ENCODE data around the gene ALDH3B2. TPM values are rescaled to one million over a fixed set of nuclear protein-coding genes. Genes with fewer than 3 reads are reported as not detected.

The ALDH3B2 gene
- total and polyA plus RNA-seq, 2 of the 8 experiments (the other 6 are each of a cell fraction or from before 2014, with no cell fraction given), result not detected

DNA sequence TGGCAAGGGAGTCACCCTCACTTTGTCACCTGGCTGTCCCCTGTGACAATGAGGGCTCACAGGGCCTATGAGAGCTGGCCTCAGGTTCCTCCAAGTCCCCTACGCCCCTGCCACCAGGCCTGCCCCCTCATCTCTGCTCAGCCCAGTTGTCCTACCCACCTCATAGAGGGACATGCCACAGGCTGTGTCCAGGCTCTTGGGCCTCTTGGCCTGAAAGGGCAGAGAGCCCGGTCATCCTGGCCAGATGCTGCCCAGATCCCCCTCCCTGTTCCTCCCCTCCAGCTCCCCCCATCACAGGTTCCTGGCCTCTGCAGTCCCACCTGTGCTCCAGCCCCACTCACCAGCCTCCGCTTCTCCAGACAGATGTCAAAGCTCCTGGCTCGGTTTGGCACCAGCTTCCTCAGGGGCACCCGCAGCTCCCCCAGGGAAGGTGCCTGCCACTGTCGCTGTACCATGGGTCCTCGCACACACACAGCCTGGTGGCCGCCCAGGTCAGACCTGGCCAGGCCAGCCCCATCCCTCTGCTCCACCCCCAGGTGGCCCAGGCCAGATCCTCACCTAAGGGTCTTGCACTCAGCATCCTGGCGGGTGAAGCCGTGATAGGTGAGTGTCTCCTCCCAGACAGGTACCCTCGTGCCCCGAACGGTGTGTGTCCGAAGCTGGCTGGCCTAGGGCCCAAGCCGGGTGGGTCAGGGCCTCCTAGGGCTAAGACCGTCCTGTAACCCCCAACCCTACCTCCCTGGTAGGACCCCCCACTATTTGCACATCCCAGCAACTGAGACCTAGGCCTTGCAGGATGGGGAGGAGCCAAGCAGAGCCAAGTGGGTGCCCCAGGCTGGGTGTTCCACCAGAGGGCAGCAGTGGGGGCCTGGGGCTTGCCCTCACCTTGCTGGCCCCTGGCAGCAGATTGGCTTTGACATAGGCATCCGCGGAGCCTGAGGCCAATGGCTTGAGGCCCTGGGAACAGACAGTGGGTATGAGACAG is 59.4 kb downstream of the ALDH3B2 start (continued):
- TF ChIP-seq, protein P1, sequence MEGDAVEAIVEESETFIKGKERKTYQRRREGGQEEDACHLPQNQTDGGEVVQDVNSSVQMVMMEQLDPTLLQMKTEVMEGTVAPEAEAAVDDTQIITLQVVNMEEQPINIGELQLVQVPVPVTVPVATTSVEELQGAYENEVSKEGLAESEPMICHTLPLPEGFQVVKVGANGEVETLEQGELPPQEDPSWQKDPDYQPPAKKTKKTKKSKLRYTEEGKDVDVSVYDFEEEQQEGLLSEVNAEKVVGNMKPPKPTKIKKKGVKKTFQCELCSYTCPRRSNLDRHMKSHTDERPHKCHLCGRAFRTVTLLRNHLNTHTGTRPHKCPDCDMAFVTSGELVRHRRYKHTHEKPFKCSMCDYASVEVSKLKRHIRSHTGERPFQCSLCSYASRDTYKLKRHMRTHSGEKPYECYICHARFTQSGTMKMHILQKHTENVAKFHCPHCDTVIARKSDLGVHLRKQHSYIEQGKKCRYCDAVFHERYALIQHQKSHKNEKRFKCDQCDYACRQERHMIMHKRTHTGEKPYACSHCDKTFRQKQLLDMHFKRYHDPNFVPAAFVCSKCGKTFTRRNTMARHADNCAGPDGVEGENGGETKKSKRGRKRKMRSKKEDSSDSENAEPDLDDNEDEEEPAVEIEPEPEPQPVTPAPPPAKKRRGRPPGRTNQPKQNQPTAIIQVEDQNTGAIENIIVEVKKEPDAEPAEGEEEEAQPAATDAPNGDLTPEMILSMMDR (IDR thresholded peaks at IDR 0.05; ENCODE audit: control extremely low read depth in 1 of 3, insufficient read depth in 1 of 3, low read depth in 1 of 3, low read length in 3 of 3), result peak in 2 of 3 experiments; percentile 83 to 92; a peak in 3 of 4 replicates
- no peak for TF ChIP-seq TCF12 (IDR thresholded peaks at IDR 0.05; ENCODE audit: low read depth, low read length)
- TF ChIP-seq, protein P2, sequence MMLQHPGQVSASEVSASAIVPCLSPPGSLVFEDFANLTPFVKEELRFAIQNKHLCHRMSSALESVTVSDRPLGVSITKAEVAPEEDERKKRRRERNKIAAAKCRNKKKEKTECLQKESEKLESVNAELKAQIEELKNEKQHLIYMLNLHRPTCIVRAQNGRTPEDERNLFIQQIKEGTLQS (IDR thresholded peaks at IDR 0.05; ENCODE audit: insufficient read depth, low read depth, low read length), result no peak
- TF ChIP-seq CREB1 (IDR thresholded peaks at IDR 0.05), result peak; percentile 17; the same call in 1 of the 2 replicates
- no peak for TF ChIP-seq POLR2A (IDR thresholded peaks at IDR 0.05; ENCODE audit: control extremely low read depth in 1 of 2, low read depth in 2 of 2, low read length in 2 of 2)
- TF ChIP-seq JUN (IDR thresholded peaks at IDR 0.05; ENCODE audit: low read depth, low read length), result no peak

Measured in H1 (cell line).